HepG2 (cell line): ENCODE results near the gene KDM7A. TPM values are rescaled to one million over a fixed set of nuclear protein-coding genes. Genes with fewer than 3 reads are reported as not detected.
A peak's percentile ranks its signal among the peaks of the same experiment; 100 is the strongest.

Experiments
- ATAC-seq: fragments of 200-7000 bp; cut with Tn5 transposase; 3 replicates; pipeline ENCODE4 v1.9.1; 2020; ENCODE audit warnings: mild to moderate bottlenecking, moderate library complexity
- BruUV-seq: library from RNA; stranded (reverse); fragments of 400-500 nt; replicated peaks from 2 replicates; lab custom pipeline; 2021; lab: Mats Ljungman, UMichigan
- CTCF ChIA-PET: fragments of 300-600 bp; formaldehyde crosslinking; extraction: SDS; loops from one replicate; lab custom pipeline; 2021; ENCODE audit warnings: low total read pairs, inconsistent platforms, low intra/inter-chr PET ratio; lab: Yijun Ruan, JAX
- POLR2A ChIA-PET: fragments of 350-600 bp; sonication (Branson Sonifier 250); formaldehyde crosslinking; loops from one replicate; lab custom pipeline; 2020; ENCODE audit warnings: antibody characterized with exemption, inconsistent platforms; lab: Yijun Ruan, JAX
- DNase-seq: peaks from one replicate; pipeline ENCODE4 v3.0.0-alpha.2; 2015; ENCODE audit warnings: low spot score
- FAIRE-seq: peaks from 3 replicates; lab custom pipeline; 2011; peaks lifted over from hg19 to GRCh38; lab: Jason Lieb, UNC
- H2AFZ ChIP-seq: one replicate; pipeline ENCODE4 v1.6.1; 2011; ENCODE audit warnings: low read length, inconsistent platforms
- H3K27ac ChIP-seq: fragments of 300-600 bp; 3 replicates; pipeline ENCODE4 v1.8.0; 2011; ENCODE audit warnings: mixed run types, mild to moderate bottlenecking, mixed read lengths, low read length, inconsistent platforms; ENCODE audit not compliant: insufficient read depth; ENCODE audit errors: extremely low read length
- H3K27me3 ChIP-seq, 2 experiments: fragments of 200-600 bp in 1 of 2; 2 replicates in 1 of 2; 3 replicates in 1 of 2; pipeline versions ENCODE4 v1.6.0 to v1.8.0; 2011; ENCODE audit warnings: low read length in 2 of 2, mild to moderate bottlenecking in 2 of 2, moderate library complexity in 2 of 2, inconsistent platforms in 1 of 2; ENCODE audit not compliant: insufficient read depth in 2 of 2, control insufficient read depth in 1 of 2
- H3K36me3 ChIP-seq, 2 experiments: fragments of 200-600 bp in 1 of 2; replicated peaks in 1 of 2; 2 replicates in 1 of 2; 3 replicates in 1 of 2; pipeline versions ENCODE4 v1.5.1 to v1.8.0; 2011; ENCODE audit warnings: low read length in 2 of 2, inconsistent platforms in 1 of 2; ENCODE audit not compliant: insufficient read depth in 2 of 2, control insufficient read depth in 1 of 2
- H3K4me1 ChIP-seq: 2 replicates; pipeline ENCODE4 v1.5.1; 2012; ENCODE audit warnings: low read length, inconsistent platforms; ENCODE audit not compliant: insufficient read depth
- H3K4me2 ChIP-seq: 2 replicates; pipeline ENCODE4 v1.6.0; 2011; ENCODE audit warnings: low read depth, low read length, inconsistent platforms
- H3K4me3 ChIP-seq, 3 experiments: fragments of 200-600 bp in 1 of 3; sonication (generic), shearing (Covaris generic) in 1 of 3; replicated peaks in 1 of 3; 2 replicates each; pipeline ENCODE4 v1.5.1; 2011 to 2016; ENCODE audit warnings: low read length in 3 of 3, inconsistent platforms in 2 of 3, low read depth in 2 of 3, mild to moderate bottlenecking in 2 of 3, control low read depth in 1 of 3, mixed read lengths in 1 of 3; ENCODE audit not compliant: insufficient read depth in 1 of 3
- H3K79me2 ChIP-seq: one replicate; pipeline ENCODE4 v1.6.1; 2011; ENCODE audit warnings: low read length, inconsistent platforms; ENCODE audit not compliant: insufficient read depth
- H3K9ac ChIP-seq: 2 replicates; pipeline ENCODE4 v1.6.0; 2011; ENCODE audit warnings: mild to moderate bottlenecking, low read depth, low read length, inconsistent platforms; ENCODE audit not compliant: insufficient read depth
- H3K9me3 ChIP-seq: 2 replicates; pipeline ENCODE4 v1.5.1; 2012; ENCODE audit warnings: mild to moderate bottlenecking, low read length
- H4K20me1 ChIP-seq: 2 replicates; pipeline ENCODE4 v1.6.0; 2011; ENCODE audit warnings: inconsistent platforms, mild to moderate bottlenecking, low read length, moderate library complexity; ENCODE audit not compliant: insufficient read depth
- NR2F6 ChIP-seq, 2 experiments: IDR thresholded peaks; 2 replicates each; pipeline ENCODE4 v1.6.1; 2016; ENCODE audit warnings: antibody characterized with exemption in 1 of 2, mild to moderate bottlenecking in 1 of 2
- ZNF597 ChIP-seq: sonication (generic); formaldehyde crosslinking; IDR thresholded peaks from 2 replicates; pipeline ENCODE4 v1.5.0; 2020; ENCODE audit warnings: missing genetic modification reagents
- ZNF773 ChIP-seq: sonication (generic); formaldehyde crosslinking; IDR thresholded peaks from 2 replicates; pipeline ENCODE4 v1.4.0; 2020; ENCODE audit warnings: missing genetic modification reagents, borderline replicate concordance
- WGBS: methylation state at CpG from one replicate; pipeline ENCODE4 v1.1.6; 2017; ENCODE audit warnings: low lambda C conversion rate; 5-methylcytosine and 5-hydroxymethylcytosine counted together
- in situ Hi-C: cut with HindIII; loops from 2 replicates; pipeline ENCODE4 v1.10.0; 2017; ENCODE audit warnings: low pct_unique_long_range_greater_than_20kb; ENCODE audit not compliant: extremely low pct_ligation_motif_present
- intact Hi-C: fragments of 100-400 bp; cut with micrococcal nuclease; formaldehyde crosslinking; loops from one replicate; pipeline ENCODE4 v1.10.0; 2022; ENCODE audit not compliant: unreplicated experiment
- polyA plus RNA-seq, 8 experiments: library from polyadenylated mRNA; depleted of rRNA in 3 of 8; stranded (reverse) in 7 of 8; unstranded in 1 of 8; fragments of >200 nt; fragmentation: Illumina TruSeq in 4 of 8; extraction: Trizol in 4 of 8; gene quantifications; 2 replicates each; pipeline versions ENCODE4 v1.2.1 to v1.2.3, GENCODE V29; 2011 to 2016; ENCODE audit warnings: low read depth in 4 of 8, missing spikeins in 1 of 8, mixed read lengths in 1 of 8; ENCODE audit not compliant: insufficient read depth in 1 of 8
- total RNA-seq, 5 experiments: library from RNA; depleted of rRNA; stranded (reverse); fragments of >200 nt; fragmentation: Illumina TruSeq; extraction: Trizol; gene quantifications; 2 replicates each; pipeline ENCODE4 v1.2.3, GENCODE V29; 2016; ENCODE audit warnings: low read depth in 1 of 5

Gene KDM7A
- total and polyA plus RNA-seq, 2 of the 13 experiments (the other 11 are each of a cell fraction or from before 2014, with no cell fraction given), result 10.8 to 16.8 TPM

GRCh38 chr7:140206616-140207389 lies 30.0 kb upstream of the KDM7A start:
- H3K27me3 ChIP-seq, result peaks cover 0 to 24% of the 10 kb centered on the region in 2 experiments; a peak in 4 of 5 replicates
- no peak overlapping the region for H3K4me3 ChIP-seq
- no peaks in the 10 kb centered on the region for H3K36me3 ChIP-seq
- ATAC-seq (no peak), FAIRE-seq (no peak), DNase-seq (no peak)
- no TSS peak for BruUV-seq
- no peaks in the 10 kb centered on the region for H3K79me2 ChIP-seq
- intact Hi-C loops (loop anchor here (10.0 kb wide), 1 partner anchor 1772 kb away; no protein-coding TSS in a partner anchor), in situ Hi-C loops (no loop called here)
- no peak for TF ChIP-seq ZNF773 (CRISPR knock-in tag)
- ChIA-PET CTCF (no interaction called here), POLR2A (no interaction called here)
- no peak overlapping the region for H2AFZ ChIP-seq
- H4K20me1 ChIP-seq, result no peaks in the 10 kb centered on the region
- no peak overlapping the region for H3K27ac ChIP-seq
- H3K4me2 ChIP-seq, result peak overlapping the region; percentile 41
- peaks cover 45% of the 10 kb centered on the region for H3K4me1 ChIP-seq
- H3K9me3 ChIP-seq, result no peaks in the 10 kb centered on the region
- H3K9ac ChIP-seq, result no peak overlapping the region
- 14% methylated on average over 4 of the region's 4 CpGs for WGBS

GRCh38 chr7:140205600-140205999 lies 28.8 kb upstream of the KDM7A start:
- no peak overlapping the region for H3K4me2 ChIP-seq
- H3K27ac ChIP-seq, result no peak overlapping the region
- intact Hi-C loops, result loop anchor here (10.0 kb wide), 1 partner anchor 1771 kb away; no protein-coding TSS in a partner anchor
- in situ Hi-C loops, result no loop called here
- POLR2A ChIA-PET, result no interaction called here
- peaks cover 41% of the 10 kb centered on the region for H3K4me1 ChIP-seq
- no peak overlapping the region for H2AFZ ChIP-seq
- H3K9me3 ChIP-seq, result no peaks in the 10 kb centered on the region
- H3K9ac ChIP-seq, result no peak overlapping the region
- 42% methylated on average over 4 of the region's 4 CpGs for WGBS
- H4K20me1 ChIP-seq, result no peaks in the 10 kb centered on the region
- ATAC-seq (no peak), FAIRE-seq (no peak), DNase-seq (no peak)
- H3K36me3 ChIP-seq, result no peaks in the 10 kb centered on the region
- CTCF ChIA-PET, result no interaction called here
- BruUV-seq, result no TSS peak
- H3K27me3 ChIP-seq, result peaks cover 0 to 24% of the 10 kb centered on the region in 2 experiments; a peak in 4 of 5 replicates
- no peak overlapping the region for H3K4me3 ChIP-seq
- no peak for TF ChIP-seq ZNF597 (CRISPR knock-in tag)
- peak; percentile 24; the same call in 1 of the 2 replicates for TF ChIP-seq NR2F6 (IDR thresholded peaks at IDR 0.05)
- no peak for TF ChIP-seq NR2F6 (CRISPR knock-in tag; IDR thresholded peaks at IDR 0.05)
- no peaks in the 10 kb centered on the region for H3K79me2 ChIP-seq
